Measurements from ENCODE around the gene ABCD4.
"Not testable (repeated sequence)": the region's sequence is repeated elsewhere in the genome, so short reads cannot be mapped to it uniquely, and the experiment has no call there.

ABCD4 gene
- total RNA-seq = 51.6 reads per million, percentile 69 among the genes with 10 or more reads in this experiment

DNA sequence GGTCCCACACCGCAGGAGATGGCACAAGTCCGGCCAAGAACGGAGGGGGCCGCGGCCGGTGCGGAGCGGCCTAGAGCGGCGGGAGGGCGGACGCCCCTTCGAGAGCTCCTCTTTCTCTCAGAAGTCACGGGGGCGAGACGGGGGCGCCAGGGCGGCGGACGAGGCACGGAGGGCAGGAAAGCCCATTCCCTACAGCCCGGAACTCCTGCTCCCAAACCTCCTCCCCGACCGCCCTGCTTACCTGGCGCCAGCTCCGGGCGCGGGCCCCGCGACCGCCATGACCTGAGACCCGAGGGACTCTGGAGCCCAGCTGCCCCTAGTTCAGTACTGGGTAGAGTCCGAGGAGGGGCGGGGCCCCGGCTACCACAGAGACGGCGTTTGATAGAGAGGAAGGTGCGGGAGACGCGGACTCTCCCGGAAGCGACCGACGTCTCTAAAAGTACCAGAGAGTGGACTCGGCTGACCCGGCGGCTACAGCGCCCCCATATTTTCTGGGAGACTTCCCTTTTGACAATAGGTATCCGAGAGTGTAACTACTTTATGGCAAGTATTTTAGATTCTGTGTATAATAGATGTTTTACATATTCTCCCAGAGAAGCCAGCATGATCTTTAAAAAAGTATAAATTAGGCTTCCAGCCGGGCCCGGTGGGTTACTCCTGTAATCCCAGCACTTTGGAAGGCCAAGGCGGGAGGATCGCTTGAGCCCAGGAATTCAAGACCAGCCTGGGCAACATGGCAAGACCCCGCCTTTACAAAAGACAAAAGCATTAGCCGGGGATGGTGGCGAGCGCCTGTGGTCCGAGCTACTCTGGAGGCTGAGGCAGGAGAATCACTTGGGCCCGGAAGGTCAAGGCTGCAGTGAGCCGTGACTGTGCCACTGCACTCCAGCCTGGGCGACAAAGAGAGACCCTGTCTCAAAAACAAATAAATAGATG is at the start of gene ABCD4:
TSS of gene ABCD4 (minus strand) at position 301 of the 936 bp plus-strand sequence. CDS start at position 279, 22 bp downstream.
- DNase-seq = peak; percentile 70

DNA sequence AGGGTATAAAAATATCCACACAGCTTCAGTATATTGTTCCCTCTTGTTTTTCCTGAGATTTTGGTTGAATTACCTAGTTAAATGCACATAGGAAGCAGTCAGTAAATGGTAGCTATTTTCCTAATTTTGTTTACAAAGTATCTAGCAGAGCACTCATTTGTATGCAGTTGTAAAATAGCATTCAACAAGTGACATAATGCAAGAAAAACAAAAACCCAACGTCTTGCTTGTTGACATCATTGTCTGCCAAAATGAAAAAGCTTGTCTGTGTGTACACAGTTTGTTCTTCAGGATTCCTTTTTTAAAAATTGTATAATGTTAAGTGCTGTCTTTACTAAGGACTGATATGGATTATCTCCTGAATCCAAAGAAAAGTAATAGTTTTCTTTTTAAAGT is 48.2 kb upstream of the ABCD4 start:
- DNase-seq = no peak

DNA sequence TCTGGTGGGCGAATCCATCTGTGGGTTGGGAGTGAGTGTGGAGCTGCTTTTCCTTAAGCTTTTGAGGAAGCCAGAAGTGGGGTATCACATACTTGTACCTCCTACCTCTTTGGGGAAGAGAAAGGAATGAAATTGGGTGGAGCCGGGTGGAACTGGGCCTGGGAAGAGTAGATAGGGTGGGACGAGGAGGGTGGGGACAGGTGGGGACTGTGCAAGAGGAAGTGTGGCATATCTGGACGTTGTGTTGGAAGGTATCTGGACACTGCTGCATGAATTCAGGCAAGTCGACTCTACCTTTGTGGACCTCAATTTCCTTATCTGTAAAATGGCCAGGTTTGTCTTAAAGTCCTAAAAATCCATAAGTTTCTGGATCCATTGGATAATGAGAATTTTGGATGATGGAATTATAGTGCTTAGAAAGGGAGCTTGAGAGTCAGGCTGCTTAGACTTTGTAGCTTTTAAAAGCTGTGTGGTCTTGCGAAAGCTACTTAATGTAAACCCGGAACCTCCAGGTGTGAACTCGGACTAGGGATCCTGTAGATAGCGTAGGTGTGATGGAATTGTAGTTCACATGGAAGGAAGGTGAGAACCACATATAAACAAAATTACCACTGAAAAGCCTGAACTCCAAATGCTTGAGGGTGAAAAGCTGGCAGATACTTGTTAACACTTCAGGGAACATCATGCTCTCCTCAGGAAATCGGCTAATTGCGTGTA is 47.6 kb upstream of the ABCD4 start:
- no peak for DNase-seq

DNA sequence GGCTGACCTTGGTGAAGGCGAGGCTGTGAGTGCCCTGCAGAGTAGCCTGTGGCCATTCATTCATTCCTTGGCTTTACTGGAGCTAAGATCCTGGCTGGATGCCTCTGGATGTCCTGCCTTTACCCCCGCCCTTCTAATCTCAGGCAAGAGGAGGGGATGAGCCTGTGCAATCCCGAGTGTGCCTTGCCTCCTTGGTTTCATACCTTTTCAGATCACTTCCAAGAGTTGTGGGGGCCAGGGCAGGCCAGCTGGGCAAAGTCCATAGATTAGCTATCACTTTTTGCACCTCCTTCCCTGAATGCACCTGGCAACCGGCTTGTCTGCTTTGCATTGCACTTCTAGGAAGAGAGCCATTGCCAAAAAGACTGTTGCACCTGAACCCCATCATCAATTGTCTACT is 47.0 kb upstream of the ABCD4 start:
- no peak for DNase-seq

DNA sequence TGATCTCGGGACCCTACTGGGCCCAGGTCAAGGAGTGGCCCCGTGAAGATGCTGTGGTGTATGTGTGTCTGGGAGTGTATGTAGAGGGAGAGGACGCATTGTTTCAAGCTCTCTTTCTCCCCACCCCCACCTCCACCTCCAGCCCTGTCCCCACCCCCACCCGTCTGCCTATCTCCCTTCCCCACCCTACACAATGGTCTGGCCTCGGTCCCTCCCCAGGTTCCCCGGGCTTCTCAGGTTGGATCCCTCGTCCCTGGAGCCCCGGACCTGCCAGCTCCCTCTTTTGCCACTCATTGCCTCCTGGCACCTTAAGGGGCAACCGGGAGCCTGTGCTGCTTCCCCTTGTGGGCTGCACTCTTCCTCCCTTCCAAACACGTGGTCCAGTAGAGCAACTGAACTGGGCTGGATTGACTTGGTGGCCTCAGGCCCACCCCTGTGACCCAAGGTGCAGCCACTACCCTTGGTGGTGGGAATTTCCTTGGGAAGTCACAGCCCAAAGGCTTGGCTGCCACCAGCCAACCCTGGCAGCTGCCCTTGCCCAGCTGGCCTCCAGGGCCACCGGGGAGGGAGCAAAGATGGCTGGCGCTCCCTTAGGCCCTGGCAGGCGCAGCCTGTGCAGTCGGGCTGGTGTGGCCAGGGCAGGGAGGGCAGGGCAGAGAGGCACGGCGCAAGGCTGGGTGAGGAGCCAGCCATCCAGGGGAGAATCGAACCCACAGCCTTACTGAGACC is 46.2 kb upstream of the ABCD4 start:
- DNase-seq = no peak

DNA sequence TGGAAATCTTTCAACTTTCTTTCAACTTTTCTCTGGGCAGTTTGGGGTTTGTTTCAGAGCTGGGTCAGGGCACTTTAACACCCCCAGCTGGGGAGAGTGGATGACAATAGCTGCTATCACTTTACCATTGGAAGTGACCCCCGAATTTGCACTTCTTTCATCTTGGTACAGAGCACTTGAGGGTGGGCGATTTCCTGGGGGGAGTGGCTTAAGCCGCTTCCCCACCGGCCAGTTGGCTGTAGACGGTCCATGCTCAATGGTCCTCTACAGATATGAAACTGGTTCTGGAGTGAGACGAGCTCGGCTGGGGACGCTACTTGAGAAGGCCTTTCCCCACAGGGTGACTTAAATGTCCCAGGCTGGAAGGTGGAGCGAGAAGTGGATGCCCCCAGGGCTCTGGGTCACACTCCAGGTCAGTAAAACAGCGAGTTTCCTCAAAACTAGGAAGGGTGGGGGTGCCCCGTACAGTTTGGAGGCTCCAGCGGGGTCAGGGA is 45.6 kb upstream of the ABCD4 start, which contains the start of gene VRTN:
TSS of gene VRTN (plus strand) at position 231 of the 494 bp plus-strand sequence. CDS start 8,313 bp downstream, outside the sequence.
- DNase-seq = no peak

DNA sequence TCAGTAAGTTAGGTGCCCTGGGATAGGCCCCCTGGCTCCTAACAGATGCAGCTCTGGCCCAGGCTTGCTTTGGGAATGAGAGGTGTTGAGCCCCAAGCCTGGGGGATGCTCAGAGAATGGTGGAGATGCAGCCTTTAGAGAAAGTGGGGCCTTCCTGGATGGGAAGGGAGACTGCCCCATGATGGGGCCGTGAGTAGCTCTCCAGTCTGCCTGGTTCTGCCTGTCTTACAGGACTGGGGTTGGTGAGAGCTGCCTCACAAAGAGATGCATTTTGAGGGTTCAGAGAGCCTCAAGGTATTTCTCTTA is 45.0 kb upstream of the ABCD4 start:
- no peak for DNase-seq

DNA sequence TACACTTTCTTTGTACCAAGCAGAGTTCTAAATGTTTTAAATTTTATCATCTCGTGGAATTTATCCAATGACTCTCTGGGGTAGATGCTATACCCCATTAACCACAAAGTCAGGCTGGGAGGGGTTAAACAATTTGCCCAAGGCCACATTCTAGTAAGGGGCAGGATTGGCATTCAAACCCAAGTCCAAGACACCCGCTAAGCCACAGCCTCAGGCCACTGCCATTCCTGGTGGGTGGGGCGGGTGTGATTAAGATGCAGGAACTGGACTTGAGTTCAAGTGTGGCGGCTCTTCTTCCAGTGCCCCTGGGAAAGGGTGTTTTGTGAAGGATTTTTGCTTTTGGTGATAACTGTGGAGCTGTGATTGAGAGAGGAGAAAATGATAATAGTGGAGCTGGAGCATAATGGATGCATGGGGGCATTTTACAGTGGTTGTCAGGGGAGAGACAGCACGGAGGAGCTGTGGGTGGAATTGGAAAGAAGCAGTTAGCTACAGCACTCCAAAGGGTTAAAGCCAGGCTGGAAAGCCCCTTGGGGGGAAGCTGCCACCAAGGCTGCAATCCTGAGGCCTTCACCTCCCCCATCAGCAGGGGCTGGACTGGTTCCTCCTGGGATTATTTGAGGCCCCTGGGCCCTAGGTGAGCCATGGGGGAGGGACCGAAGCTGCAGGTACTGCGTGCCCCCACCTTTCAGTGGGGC is 44.5 kb upstream of the ABCD4 start:
- DNase-seq = no peak

DNA sequence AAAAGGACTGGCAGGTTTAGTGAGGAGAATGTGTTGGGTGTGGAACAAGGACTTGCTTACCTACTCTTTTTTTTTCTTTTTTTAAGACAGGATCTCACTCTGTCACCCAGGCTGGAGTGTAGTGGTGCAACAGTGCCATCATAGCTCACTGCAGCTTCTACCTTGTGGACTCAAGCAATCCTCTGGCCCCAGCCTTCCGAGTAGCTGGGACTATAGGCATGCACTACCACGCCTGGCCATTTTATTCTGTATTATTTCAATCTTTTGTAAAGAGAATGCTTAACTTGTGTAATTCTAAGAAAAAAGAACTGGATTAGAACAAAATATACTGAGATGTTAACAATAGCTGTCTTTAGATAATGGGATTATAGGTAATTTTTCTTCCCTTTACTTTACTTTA is 43.6 kb upstream of the ABCD4 start:
- DNase-seq = no peak

DNA sequence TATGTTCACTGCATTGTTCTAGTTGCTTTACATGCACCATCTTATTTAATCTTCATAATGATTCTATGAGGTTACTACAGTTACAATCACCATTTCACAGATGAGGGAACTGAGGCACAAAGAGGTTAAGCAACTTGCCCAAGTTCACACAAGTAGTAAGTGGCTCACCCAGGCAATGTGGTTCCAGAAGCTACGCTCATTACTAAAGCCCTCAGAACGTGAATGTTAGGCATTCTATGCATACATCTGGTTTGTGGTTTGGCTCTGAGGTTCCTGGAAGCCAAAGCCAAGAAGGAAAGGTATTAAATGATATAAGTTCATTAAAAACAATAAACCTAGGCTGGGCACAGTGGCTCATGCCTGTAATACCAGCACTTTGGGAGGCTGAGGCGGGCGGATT is 31.2 kb upstream of the ABCD4 start:
- DNase-seq = no peak

DNA sequence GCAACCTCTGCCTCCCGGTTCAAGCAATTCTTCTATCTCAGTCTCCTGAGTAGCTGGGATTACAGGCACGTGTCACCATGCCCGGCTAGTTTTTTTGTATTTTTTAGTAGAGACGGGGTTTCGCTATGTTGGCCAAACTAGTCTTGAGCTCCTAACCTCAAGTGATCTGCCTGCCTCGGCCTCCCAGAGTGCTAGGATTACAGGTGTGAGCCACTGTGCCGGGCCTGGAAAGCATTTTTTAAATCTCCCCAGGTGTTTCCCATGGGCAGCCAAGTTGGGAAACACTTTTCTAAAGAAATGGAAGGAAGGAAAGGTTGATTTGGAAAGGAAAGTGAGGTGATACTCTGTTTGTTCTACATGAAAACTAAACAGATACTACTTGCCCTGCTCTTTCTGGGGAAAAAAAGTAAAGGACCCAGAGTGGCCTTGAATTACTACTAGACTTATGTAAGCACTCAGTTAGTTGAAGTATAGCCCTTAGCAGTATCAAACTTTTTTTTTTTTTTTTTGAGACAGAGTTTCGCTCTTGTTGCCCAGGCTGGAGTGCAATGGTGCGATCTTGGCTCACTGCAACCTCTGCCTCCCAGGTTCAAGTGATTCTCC is 27.3 kb upstream of the ABCD4 start:
- DNase-seq = not testable (repeated sequence)

DNA sequence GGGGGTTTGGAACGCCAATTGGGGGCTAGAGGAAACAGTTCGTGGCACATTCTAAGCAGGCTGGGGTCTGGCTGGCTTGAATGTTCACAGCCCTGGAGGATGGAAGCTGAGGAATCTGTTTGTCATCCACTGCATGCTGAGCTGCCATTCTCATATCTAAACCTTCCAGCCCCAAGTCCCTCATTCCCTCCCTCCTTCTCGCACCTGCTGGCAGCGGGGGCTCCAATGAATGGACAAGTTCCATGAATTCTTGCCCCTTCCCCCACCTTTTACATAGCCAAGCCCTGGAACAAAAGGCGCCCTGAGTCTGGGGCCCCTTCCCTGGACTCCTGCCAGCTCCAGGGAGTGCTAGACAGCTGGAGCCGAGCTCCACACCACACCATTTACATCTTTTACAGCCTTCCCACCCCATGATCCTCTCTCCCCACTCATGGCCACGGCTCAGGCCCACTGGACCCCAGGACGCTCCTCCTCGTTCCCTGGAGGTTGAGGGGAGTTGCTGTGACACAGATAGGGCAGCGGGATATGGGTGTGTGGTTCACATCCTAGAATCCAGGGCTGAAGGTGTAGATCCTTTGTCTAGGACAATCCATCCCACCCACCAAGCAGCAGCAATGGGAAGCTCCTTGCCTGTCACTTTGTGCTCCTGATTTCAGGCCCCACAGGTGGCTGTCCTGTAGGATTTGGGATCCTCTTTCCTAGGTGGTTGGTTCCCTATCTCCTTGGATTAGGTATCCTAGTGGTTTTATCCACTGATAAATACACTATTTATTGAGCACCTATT is 23.8 kb upstream of the ABCD4 start:
- no peak for DNase-seq

DNA sequence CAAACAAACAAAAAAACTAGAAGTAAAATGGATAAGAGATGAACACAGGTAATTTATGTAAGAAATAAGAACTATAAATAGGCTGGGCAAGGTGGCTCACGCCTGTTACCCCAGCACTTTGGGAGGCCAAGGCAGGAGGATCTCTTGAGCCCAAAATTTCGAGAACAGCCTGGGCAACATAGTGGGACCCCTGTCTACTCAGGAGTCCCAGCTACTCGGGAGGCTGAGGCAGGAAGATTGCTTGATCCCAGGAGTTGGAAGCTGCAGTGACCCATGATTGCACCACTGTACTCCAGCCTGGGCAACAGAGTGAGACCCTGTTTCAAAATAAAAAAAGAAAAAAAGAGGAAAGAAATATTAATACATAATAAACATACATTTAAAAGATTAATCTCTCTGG is 22.7 kb upstream of the ABCD4 start:
- DNase-seq = no peak

DNA sequence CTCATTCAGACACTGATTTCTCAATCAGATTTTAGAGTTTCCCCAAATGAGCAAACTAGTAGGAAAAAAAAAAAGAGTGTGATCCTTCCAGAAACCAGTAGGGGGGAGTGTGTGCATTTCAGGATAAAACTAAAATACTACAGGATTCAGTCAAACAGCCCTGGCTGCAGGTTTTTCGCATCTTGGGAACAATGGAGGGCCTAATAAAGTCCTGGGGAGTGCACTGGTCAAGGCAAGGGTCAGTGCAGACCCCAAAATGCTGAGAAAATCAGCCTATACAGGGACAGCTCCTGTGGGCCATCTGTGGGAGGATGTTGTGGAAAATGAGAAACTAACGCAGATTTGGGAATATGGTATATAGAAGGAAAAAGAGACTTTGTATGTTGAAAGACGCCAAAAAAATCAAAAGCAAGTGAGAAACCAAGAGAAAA is 22.2 kb upstream of the ABCD4 start:
- DNase-seq = no peak

DNA sequence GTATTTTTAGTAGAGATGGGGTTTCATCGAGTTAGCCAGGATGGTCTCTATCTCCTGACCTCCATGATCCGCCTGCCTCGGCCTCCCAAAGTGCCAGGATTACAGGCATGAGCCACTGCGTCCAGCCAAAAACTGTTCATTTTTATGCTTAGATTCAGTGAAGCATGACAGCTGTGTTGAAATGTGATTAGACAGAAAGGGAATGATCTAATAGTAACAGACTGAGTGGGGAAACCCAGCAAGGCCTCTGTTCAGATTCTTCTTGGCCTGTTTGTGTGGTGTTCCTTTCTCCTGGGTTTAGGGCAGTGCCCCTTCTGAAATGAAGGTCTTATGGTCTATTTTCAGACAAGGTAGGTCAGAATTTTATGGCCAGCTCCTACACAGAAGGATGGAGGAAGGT is 11.8 kb upstream of the ABCD4 start:
- DNase-seq = no peak

DNA sequence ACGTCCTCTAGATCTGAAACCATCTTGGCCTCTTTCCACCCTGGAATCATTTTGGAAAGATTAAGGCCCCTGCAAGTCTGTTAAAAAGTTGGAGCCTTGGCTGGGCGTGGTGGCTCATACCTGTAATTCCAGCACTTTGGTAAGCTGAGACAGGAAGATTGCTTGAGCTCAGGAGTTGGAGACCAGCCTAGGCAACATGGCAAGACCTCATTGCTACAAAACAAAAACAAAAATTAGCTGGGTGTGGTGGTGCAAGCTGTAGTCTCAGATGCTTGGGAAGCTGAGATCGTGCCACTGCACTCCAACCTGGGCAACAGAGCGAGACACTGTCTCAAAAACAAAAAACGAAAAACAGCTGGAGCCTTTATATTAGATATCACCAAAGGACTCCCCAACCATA is 10.9 kb upstream of the ABCD4 start:
- DNase-seq = no peak

DNA sequence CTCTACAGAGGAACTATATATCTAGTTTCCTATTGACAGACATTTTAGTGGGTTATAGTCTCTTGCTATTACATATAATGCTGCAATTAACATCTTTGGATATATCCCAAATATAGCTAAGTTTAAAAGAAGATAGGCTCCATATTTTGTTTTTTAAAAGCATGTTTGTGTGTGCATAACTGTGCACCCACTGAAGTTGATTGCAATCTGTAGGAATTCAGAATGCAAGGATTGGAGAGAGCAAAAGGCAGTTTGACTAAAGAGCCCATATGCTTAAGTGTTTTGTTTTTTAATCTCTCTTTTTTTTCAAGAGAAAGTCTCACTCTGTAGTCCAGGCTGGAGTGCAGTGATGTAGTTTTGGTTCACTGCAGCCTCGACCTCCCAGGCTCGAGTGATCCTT is 9.4 kb upstream of the ABCD4 start:
- DNase-seq = no peak

DNA sequence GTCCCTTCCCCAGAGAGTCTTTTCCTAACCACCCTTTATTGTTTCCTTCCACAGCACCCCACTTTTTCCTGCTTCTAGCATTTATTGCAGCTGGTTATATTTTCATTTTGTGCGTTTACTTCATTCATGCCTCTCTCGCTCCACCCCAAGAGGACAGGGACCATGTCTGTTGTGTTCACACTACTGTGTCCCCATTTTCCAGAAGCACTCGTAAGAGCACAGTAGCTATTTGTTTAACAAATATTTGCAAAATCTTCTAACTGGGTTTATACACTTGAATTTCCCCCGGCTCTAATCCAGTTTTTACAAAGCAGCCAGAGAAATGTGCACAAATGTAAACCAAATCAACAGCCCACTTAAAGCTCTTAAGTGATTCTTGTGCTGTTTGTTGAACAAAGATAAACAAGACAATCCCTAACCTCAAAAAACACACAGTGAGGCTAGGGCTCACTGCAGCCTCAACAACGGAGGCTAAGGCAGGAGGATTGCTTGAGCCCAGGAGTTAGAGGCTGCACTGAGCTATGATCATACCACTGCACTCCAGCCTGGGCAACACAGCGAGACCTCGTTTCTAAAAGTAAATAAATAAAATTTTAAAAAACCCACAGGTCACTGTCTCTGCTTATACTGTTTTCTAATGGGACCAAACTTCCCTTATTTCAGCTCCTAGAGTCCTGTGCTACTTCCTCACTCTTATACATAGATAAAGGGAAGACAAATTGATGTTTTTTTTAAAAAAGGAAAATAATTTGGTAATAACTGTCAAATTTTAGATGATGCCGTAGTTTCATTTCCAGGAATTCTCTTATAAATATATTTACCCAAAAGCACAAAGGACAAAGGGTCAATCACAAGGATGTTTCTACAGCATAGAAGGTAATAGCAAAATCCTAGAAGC is 6.6 kb upstream of the ABCD4 start:
- no peak for DNase-seq

DNA sequence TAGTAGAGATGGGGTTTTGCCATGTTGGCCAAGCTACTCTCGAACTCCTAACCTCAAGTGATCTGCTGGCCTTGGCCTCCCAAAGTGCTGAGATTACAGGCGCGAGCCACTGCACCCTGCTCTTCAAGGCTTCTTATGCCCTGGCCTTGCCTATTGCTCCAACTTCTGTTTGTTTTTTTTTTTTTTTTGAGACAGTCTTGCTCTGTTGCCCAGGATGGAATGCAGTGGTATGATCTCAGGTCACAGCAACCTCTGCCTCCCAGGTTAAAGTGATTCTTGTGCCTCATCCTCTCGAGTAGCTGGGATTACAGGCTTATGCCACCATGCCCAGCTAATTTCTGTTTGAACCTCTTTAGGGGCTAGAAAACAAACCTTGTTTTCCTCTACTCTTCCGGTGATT is 6.0 kb upstream of the ABCD4 start:
- DNase-seq = no peak

DNA sequence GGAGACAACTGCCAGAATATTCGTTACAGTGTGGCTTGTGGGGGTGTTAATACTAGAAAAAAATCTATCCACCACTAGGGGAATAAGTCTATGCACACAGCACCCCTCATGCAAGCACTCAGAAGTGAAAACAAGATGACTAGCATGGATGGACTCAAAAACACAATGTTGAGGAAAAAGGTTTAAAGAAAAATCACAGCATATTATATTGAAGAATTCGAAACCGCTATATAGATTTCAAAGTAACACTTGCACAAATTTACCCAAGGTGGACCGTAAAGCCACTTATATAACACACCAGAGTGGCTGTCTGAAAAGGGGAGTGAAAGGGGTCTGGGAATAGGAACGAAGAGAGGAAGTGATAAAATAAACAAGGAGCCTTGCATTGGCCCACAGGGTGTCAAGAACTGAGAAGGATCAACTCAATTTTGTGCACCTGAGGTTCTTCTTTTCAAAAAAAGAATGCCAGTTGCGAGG is 544 bp downstream of the ABCD4 start:
- no peak for DNase-seq
